A549 treated with DMSO at 1 μM for 4 hours (cell line): ENCODE results near the gene UBA5. TPM values are rescaled to one million over a fixed set of nuclear protein-coding genes. Genes with fewer than 3 reads are reported as not detected.

Source experiments
- total RNA-seq: library from RNA; stranded (reverse); fragments of 200-300 nt; extraction: Qiagen RNA extraction; gene quantifications from 5 replicates; pipeline ENCODE4 v1.2.3, GENCODE V29; 2022; ENCODE audit warnings: low read depth

The UBA5 gene
- total RNA-seq, result 19.8 to 32.1 TPM (median 25.4 TPM) in 5 replicates

GRCh38 chr3:132660052-132660810 is at the start of gene UBA5:
UBA5 (plus strand) TSS chr3:132660329; CDS start chr3:132660538, 209 bp downstream.

GRCh38 chr3:132659365-132660051 is 621 bp upstream of the UBA5 start, which contains the start of gene ACAD11:
ACAD11 (minus strand) TSS chr3:132659809; CDS start chr3:132659751, 58 bp downstream.

GRCh38 chr3:132722165-132723023 is 62.3 kb downstream of the UBA5 start, which contains the start of gene NPHP3:
NPHP3 (minus strand) TSS chr3:132722409; CDS start chr3:132722355, 54 bp downstream.

Other genes starting within 250 kb of the UBA5 start
- 10.5 to 15.6 TPM (median 13.9 TPM) in 5 replicates for gene DNAJC13, start 242.8 kb upstream of the UBA5 start, total RNA-seq
- gene ACKR4, start 63.1 kb upstream of the UBA5 start, total RNA-seq, result 0.03 TPM in 1 of 5 replicates, not detected in the others
- 4.5 to 5.8 TPM (median 5.3 TPM) in 5 replicates for gene ACAD11, start 520 bp upstream of the UBA5 start, total RNA-seq
- gene NPHP3, start 62.1 kb downstream of the UBA5 start, total RNA-seq, result 6.2 to 8.7 TPM (median 7.6 TPM) in 5 replicates